ENCODE measurements around the gene DNAH10. TPM values are rescaled to one million over a fixed set of nuclear protein-coding genes. Genes with fewer than 3 reads are reported as not detected.

The DNAH10 gene
- total and polyA plus RNA-seq, 2 of the 4 experiments (the other 2 are of a cell fraction) = 0.18 to 0.22 TPM

GRCh38 chr12:123816896-123817537, 54.9 kb downstream of the DNAH10 start:
- H2BK120ac ChIP-seq (ENCODE audit: low read depth, low read length) = no peak overlapping the region
- H2AFZ ChIP-seq (replicated peaks; ENCODE audit: low read length, poor library complexity) = no peak overlapping the region
- peaks cover 8% of the 10 kb centered on the region for H3K9me3 ChIP-seq (ENCODE audit: control insufficient read depth, insufficient read depth, low read length)
- H3K23ac ChIP-seq (ENCODE audit: low read depth, low read length) = no peak overlapping the region
- no peak overlapping the region for H2AK5ac ChIP-seq (ENCODE audit: low read depth, low read length)
- no peak for DNase-seq
- H4K8ac ChIP-seq (ENCODE audit: low read depth in 2 of 2, low read length in 2 of 2) = no peak overlapping the region
- H3K9ac ChIP-seq (ENCODE audit: low read depth, low read length) = no peak overlapping the region
- H3K36me3 ChIP-seq (ENCODE audit: control insufficient read depth, insufficient read depth, low read length) = no peaks in the 10 kb centered on the region
- peaks cover 2% of the 10 kb centered on the region for H3K27me3 ChIP-seq (ENCODE audit: control insufficient read depth, insufficient read depth, low read length)
- no peaks in the 10 kb centered on the region for H3K4me1 ChIP-seq (ENCODE audit: control insufficient read depth, insufficient read depth, low read length)
- no peak overlapping the region for H4K91ac ChIP-seq (ENCODE audit: insufficient read depth, low read depth, low read length)
- no peak overlapping the region for H3K4me3 ChIP-seq (ENCODE audit: insufficient read depth, low read depth, low read length)
- intact Hi-C loops (cut with micrococcal nuclease) = no loop called here
- H4K5ac ChIP-seq (ENCODE audit: low read depth, low read length) = no peak overlapping the region
- no peaks in the 10 kb centered on the region for H3K9me1 ChIP-seq (ENCODE audit: insufficient read depth, low read length)
- no peak overlapping the region for H3K4me2 ChIP-seq (ENCODE audit: low read depth, low read length)
- no peak overlapping the region for H2BK5ac ChIP-seq (ENCODE audit: low read depth, low read length, poor library complexity, severe bottlenecking)
- H3K79me1 ChIP-seq (ENCODE audit: low read depth in 1 of 2, low read length in 2 of 2) = no peaks in the 10 kb centered on the region
- no peak for ATAC-seq (ENCODE audit: low read depth)
- dilution Hi-C loops (cut with HindIII; ENCODE audit: low sequenced_read_pairs, unreplicated experiment) = no loop called here
- H2BK20ac ChIP-seq (ENCODE audit: low read depth, low read length) = no peak overlapping the region
- ChIA-PET CTCF (no interaction called here), POLR2A (ENCODE audit: unreplicated experiment) (interaction anchor here (0.7 kb wide), 1 partner anchor 698 kb away, joined by 10 read pairs; no protein-coding TSS in a partner anchor)
- no peak overlapping the region for H3K56ac ChIP-seq (ENCODE audit: extremely low read depth, insufficient read depth, low read length)
- H3K27ac ChIP-seq (ENCODE audit: insufficient read depth, low read length) = no peak overlapping the region
- no peak overlapping the region for H3K4ac ChIP-seq (ENCODE audit: low read depth, low read length)
- no peak overlapping the region for H3K14ac ChIP-seq (replicated peaks; ENCODE audit: low read depth, low read length)
- H2AK9ac ChIP-seq (replicated peaks; ENCODE audit: low read depth, low read length, poor library complexity) = no peak overlapping the region
- WGBS, 2 experiments (ENCODE audit: extremely low coverage in 2 of 2, insufficient read length in 1 of 2) = no CpG with 5 or more reads among the region's 4 CpGs
- no peak for TF ChIP-seq CTCF (conservative IDR thresholded peaks at IDR 0.05; ENCODE audit: low read depth, low read length)
- TF ChIP-seq POLR2A (IDR thresholded peaks at IDR 0.05; ENCODE audit: low read depth, low read length) = no peak
- no peak for TF ChIP-seq FOS (IDR thresholded peaks at IDR 0.05; ENCODE audit: low read depth, low read length)
- no peak for TF ChIP-seq NFE2L2 (IDR thresholded peaks at IDR 0.05; ENCODE audit: low read depth, low read length)
- no peak for TF ChIP-seq RCOR1 (IDR thresholded peaks at IDR 0.05; ENCODE audit: insufficient replicate concordance, low read length)
- no peak for TF ChIP-seq ELK1 (IDR thresholded peaks at IDR 0.05; ENCODE audit: borderline replicate concordance, low read depth, low read length)
- TF ChIP-seq CEBPB (IDR thresholded peaks at IDR 0.05; ENCODE audit: low read depth, low read length) = no peak
- H4K20me1 ChIP-seq (ENCODE audit: insufficient read depth, low read length) = no peaks in the 10 kb centered on the region
- in situ Hi-C loops (cut with MboI; ENCODE audit: low sequenced_read_pairs) = no loop called here
- no peak overlapping the region for H3K18ac ChIP-seq (ENCODE audit: low read depth, low read length)
- no peak overlapping the region for H2BK15ac ChIP-seq (ENCODE audit: low read depth, low read length)
- no TSS peak for BruUV-seq (replicated peaks)
